ENCODE data around the gene LLPH. TPM values are rescaled to one million over a fixed set of nuclear protein-coding genes. Genes with fewer than 3 reads are reported as not detected.

LLPH gene
- total and polyA plus RNA-seq, 2 donors: 20.3 to 29.2 TPM

DNA sequence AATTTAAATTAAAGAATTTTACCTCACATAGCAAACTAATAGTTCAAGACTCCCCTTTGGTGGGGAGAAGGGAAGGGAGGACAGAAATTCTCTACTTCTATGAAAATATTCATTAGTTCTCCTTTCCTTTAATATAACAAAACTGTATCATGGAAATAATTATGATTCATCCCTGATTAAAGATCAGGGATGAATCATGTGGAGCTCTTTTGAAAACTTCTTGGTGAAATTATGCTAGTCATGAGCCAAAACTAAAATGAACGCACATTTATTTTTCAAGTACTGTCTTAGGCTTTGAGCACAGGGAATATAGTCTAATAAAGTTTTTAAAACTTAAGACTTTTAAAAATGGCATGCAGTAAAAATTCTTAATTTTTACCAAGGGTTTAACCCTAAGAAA lies 22.2 kb upstream of the LLPH start:
- Histone ChIP-seq H3K4me1 (ENCODE audit: control insufficient read depth in 2 of 2, insufficient read depth in 2 of 2, low read length in 2 of 2) (no peaks in the 10 kb centered on the region), H3K27me3 (ENCODE audit: control insufficient read depth in 2 of 2, insufficient read depth in 1 of 2, low read length in 1 of 2) (no peaks in the 10 kb centered on the region), H3K9me3 (ENCODE audit: control insufficient read depth in 2 of 2, insufficient read depth in 1 of 2, low read length in 1 of 2) (no peaks in the 10 kb centered on the region), H3K27ac (ENCODE audit: low read depth in 1 of 2, low read length in 1 of 2) (no peak overlapping the region), H3K36me3 (ENCODE audit: control insufficient read depth in 2 of 2, insufficient read depth in 2 of 2, low read length in 1 of 2) (peaks cover 9 to 17% of the 10 kb centered on the region in 2 donors), H3K4me3 (ENCODE audit: low read length in 2 of 2) (no peak overlapping the region)
- WGBS: 97% methylated on average over 1 of the region's 1 CpG
- DNase-seq (ENCODE audit: low read depth in 6 of 9, low spot score in 9 of 9): no peak

DNA sequence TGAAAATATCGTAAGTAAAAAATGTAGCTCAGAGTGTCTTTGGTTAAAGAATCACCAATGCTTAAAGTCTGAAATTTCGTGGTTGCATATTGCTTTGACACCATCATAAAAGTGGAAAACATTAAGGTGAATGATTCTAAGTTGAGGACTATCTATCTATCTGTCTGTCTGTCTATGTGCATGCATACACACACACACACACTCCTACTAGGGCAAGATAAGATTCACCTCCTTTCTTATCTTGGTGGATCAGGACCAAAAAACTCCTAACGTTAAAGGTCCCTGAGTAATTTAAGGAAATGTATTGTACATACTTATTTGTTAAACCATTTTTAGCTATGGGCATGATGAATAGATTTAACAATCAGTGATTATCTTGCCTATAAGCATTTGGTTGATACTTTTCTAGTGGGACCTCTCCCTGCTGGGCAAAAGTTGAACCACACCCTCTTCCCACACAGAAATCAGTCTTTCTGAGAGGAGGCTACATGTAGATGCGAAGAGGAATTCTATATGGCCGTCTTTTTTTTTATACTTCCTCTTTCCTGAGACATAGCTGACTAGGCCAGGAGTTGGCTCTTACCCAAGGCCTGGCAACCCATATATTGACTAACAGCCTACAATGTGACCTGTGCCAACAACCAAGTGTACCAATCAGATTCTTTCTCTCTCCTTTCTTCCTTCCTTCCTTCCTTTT lies 19.3 kb upstream of the LLPH start:
- Histone ChIP-seq H3K9me3 (ENCODE audit: control insufficient read depth in 2 of 2, insufficient read depth in 1 of 2, low read length in 1 of 2) (no peaks in the 10 kb centered on the region), H3K27ac (ENCODE audit: low read depth in 1 of 2, low read length in 1 of 2) (no peak overlapping the region), H3K4me3 (ENCODE audit: low read length in 2 of 2) (no peak overlapping the region), H3K27me3 (ENCODE audit: control insufficient read depth in 2 of 2, insufficient read depth in 1 of 2, low read length in 1 of 2) (no peaks in the 10 kb centered on the region), H3K36me3 (ENCODE audit: control insufficient read depth in 2 of 2, insufficient read depth in 2 of 2, low read length in 1 of 2) (peaks cover 9 to 21% of the 10 kb centered on the region in 2 donors), H3K4me1 (ENCODE audit: control insufficient read depth in 2 of 2, insufficient read depth in 2 of 2, low read length in 2 of 2) (no peaks in the 10 kb centered on the region)
- WGBS: 89% methylated on average over 5 of the region's 5 CpGs
- DNase-seq (ENCODE audit: low read depth in 6 of 9, low spot score in 9 of 9): no peak

GRCh38 chr12:66144791-66145754 lies 14.5 kb upstream of the LLPH start:
- H3K4me3 ChIP-seq (ENCODE audit: low read length in 2 of 2): no peak overlapping the region
- peaks cover 0 to 1% of the 10 kb centered on the region in 2 donors for H3K9me3 ChIP-seq (ENCODE audit: control insufficient read depth in 2 of 2, insufficient read depth in 1 of 2, low read length in 1 of 2)
- 29% methylated on average over 7 of the region's 7 CpGs for WGBS
- peak in 4 of 9 donors; percentile 10 to 62 (median 26) for DNase-seq (ENCODE audit: low read depth in 6 of 9, low spot score in 9 of 9)
- H3K36me3 ChIP-seq (ENCODE audit: control insufficient read depth in 2 of 2, insufficient read depth in 2 of 2, low read length in 1 of 2): peaks cover 19 to 35% of the 10 kb centered on the region in 2 donors
- H3K4me1 ChIP-seq (ENCODE audit: control insufficient read depth in 2 of 2, insufficient read depth in 2 of 2, low read length in 2 of 2): no peaks in the 10 kb centered on the region
- H3K27ac ChIP-seq (ENCODE audit: low read depth in 1 of 2, low read length in 1 of 2): peak overlapping the region in 1 of 2 donors; percentile 2
- H3K27me3 ChIP-seq (ENCODE audit: control insufficient read depth in 2 of 2, insufficient read depth in 1 of 2, low read length in 1 of 2): no peaks in the 10 kb centered on the region

DNA sequence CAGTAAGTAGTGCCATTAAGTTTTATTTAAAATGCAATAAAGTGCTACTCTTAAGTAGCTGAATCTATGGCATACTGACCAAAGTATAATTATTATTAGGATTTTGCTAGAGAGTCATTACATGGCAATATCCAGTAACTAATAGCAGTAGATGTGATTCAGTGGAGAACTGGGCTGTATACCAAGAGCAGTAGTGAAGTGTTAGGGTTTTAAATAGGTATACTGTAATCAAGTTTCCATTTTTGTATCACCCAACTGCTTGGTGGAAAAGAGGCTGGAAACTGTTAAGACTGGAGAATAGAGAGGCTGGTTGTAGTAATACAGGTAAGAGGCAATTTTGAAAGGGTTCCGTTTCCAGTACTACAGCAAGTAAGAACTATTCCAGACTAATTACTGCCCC lies 13.3 kb upstream of the LLPH start:
- 100% methylated on average over 1 of the region's 1 CpG for WGBS
- H3K27ac ChIP-seq (ENCODE audit: low read depth in 1 of 2, low read length in 1 of 2): no peak overlapping the region
- H3K4me1 ChIP-seq (ENCODE audit: control insufficient read depth in 2 of 2, insufficient read depth in 2 of 2, low read length in 2 of 2): no peaks in the 10 kb centered on the region
- H3K4me3 ChIP-seq (ENCODE audit: low read length in 2 of 2): no peak overlapping the region
- peaks cover 0 to 1% of the 10 kb centered on the region in 2 donors for H3K9me3 ChIP-seq (ENCODE audit: control insufficient read depth in 2 of 2, insufficient read depth in 1 of 2, low read length in 1 of 2)
- DNase-seq (ENCODE audit: low read depth in 6 of 9, low spot score in 9 of 9): no peak
- H3K36me3 ChIP-seq (ENCODE audit: control insufficient read depth in 2 of 2, insufficient read depth in 2 of 2, low read length in 1 of 2): peaks cover 23 to 41% of the 10 kb centered on the region in 2 donors
- no peaks in the 10 kb centered on the region for H3K27me3 ChIP-seq (ENCODE audit: control insufficient read depth in 2 of 2, insufficient read depth in 1 of 2, low read length in 1 of 2)

- Histone ChIP-seq H3K4me3 (ENCODE audit: low read length in 2 of 2) (no peak overlapping the region), H3K36me3 (ENCODE audit: control insufficient read depth in 2 of 2, insufficient read depth in 2 of 2, low read length in 1 of 2) (peaks cover 21 to 43% of the 10 kb centered on the region in 2 donors)
- no peak for DNase-seq (ENCODE audit: low read depth in 6 of 9, low spot score in 9 of 9)
These were observed 12.3 kb upstream of the LLPH start for GRCh38 chr12:66142826-66143225.

GRCh38 chr12:66141299-66141698 lies 10.7 kb upstream of the LLPH start:
- Histone ChIP-seq H3K4me1 (ENCODE audit: control insufficient read depth in 2 of 2, insufficient read depth in 2 of 2, low read length in 2 of 2) (no peaks in the 10 kb centered on the region), H3K27ac (ENCODE audit: low read depth in 1 of 2, low read length in 1 of 2) (no peak overlapping the region), H3K9me3 (ENCODE audit: control insufficient read depth in 2 of 2, insufficient read depth in 1 of 2, low read length in 1 of 2) (peaks cover 0 to 1% of the 10 kb centered on the region in 2 donors), H3K27me3 (ENCODE audit: control insufficient read depth in 2 of 2, insufficient read depth in 1 of 2, low read length in 1 of 2) (no peaks in the 10 kb centered on the region), H3K4me3 (ENCODE audit: low read length in 2 of 2) (no peak overlapping the region), H3K36me3 (ENCODE audit: control insufficient read depth in 2 of 2, insufficient read depth in 2 of 2, low read length in 1 of 2) (peaks cover 28 to 49% of the 10 kb centered on the region in 2 donors)
- 99% methylated on average over 2 of the region's 2 CpGs for WGBS
- DNase-seq (ENCODE audit: low read depth in 6 of 9, low spot score in 9 of 9): no peak

More at GRCh38 chr12:66142826-66143225, 12.3 kb upstream of the LLPH start:
- Histone ChIP-seq H3K4me1 (ENCODE audit: control insufficient read depth in 2 of 2, insufficient read depth in 2 of 2, low read length in 2 of 2) (no peaks in the 10 kb centered on the region), H3K27me3 (ENCODE audit: control insufficient read depth in 2 of 2, insufficient read depth in 1 of 2, low read length in 1 of 2) (no peaks in the 10 kb centered on the region), H3K9me3 (ENCODE audit: control insufficient read depth in 2 of 2, insufficient read depth in 1 of 2, low read length in 1 of 2) (peaks cover 0 to 1% of the 10 kb centered on the region in 2 donors), H3K27ac (ENCODE audit: low read depth in 1 of 2, low read length in 1 of 2) (no peak overlapping the region)

GRCh38 chr12:66140731-66141130 lies 10.2 kb upstream of the LLPH start:
- H3K4me3 ChIP-seq (ENCODE audit: low read length in 2 of 2): no peak overlapping the region
- peak in 1 of 9 donors; percentile 39 for DNase-seq (ENCODE audit: low read depth in 6 of 9, low spot score in 9 of 9)
- peaks cover 28 to 49% of the 10 kb centered on the region in 2 donors for H3K36me3 ChIP-seq (ENCODE audit: control insufficient read depth in 2 of 2, insufficient read depth in 2 of 2, low read length in 1 of 2)

DNA sequence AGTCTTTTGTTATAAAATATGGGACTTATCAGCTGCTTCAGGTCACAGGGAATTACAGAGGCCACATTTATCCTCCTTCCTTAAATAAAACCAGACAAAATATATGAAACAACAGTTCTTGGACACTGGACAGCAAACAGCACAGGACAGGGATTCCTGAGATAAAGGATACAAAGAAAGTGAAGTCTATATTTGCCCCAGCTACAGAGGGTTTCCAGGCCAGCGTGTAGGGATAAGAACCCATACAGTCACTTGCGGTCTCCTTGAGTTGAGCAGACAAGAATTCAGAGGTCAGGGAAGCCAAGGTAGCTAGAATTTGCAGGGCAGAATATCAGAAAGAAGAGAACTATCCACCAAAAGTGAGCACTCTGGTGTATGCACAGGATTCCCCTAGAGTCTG lies 8.8 kb upstream of the LLPH start:
- Histone ChIP-seq H3K27me3 (ENCODE audit: control insufficient read depth in 2 of 2, insufficient read depth in 1 of 2, low read length in 1 of 2) (no peaks in the 10 kb centered on the region), H3K27ac (ENCODE audit: low read depth in 1 of 2, low read length in 1 of 2) (no peak overlapping the region), H3K4me1 (ENCODE audit: control insufficient read depth in 2 of 2, insufficient read depth in 2 of 2, low read length in 2 of 2) (no peaks in the 10 kb centered on the region), H3K9me3 (ENCODE audit: control insufficient read depth in 2 of 2, insufficient read depth in 1 of 2, low read length in 1 of 2) (peaks cover 0 to 1% of the 10 kb centered on the region in 2 donors), H3K36me3 (ENCODE audit: control insufficient read depth in 2 of 2, insufficient read depth in 2 of 2, low read length in 1 of 2) (peaks cover 28 to 49% of the 10 kb centered on the region in 2 donors), H3K4me3 (ENCODE audit: low read length in 2 of 2) (no peak overlapping the region)
- DNase-seq (ENCODE audit: low read depth in 6 of 9, low spot score in 9 of 9): no peak
- 97% methylated on average over 2 of the region's 2 CpGs for WGBS

More at GRCh38 chr12:66140731-66141130, 10.2 kb upstream of the LLPH start:
- H3K4me1 ChIP-seq (ENCODE audit: control insufficient read depth in 2 of 2, insufficient read depth in 2 of 2, low read length in 2 of 2): no peaks in the 10 kb centered on the region
- H3K9me3 ChIP-seq (ENCODE audit: control insufficient read depth in 2 of 2, insufficient read depth in 1 of 2, low read length in 1 of 2): peaks cover 0 to 1% of the 10 kb centered on the region in 2 donors
- H3K27ac ChIP-seq (ENCODE audit: low read depth in 1 of 2, low read length in 1 of 2): no peak overlapping the region
- no peaks in the 10 kb centered on the region for H3K27me3 ChIP-seq (ENCODE audit: control insufficient read depth in 2 of 2, insufficient read depth in 1 of 2, low read length in 1 of 2)

GRCh38 chr12:66137937-66138336 lies 7.4 kb upstream of the LLPH start:
- H3K9me3 ChIP-seq (ENCODE audit: control insufficient read depth in 2 of 2, insufficient read depth in 1 of 2, low read length in 1 of 2): peaks cover 0 to 1% of the 10 kb centered on the region in 2 donors
- no peaks in the 10 kb centered on the region for H3K27me3 ChIP-seq (ENCODE audit: control insufficient read depth in 2 of 2, insufficient read depth in 1 of 2, low read length in 1 of 2)
- H3K36me3 ChIP-seq (ENCODE audit: control insufficient read depth in 2 of 2, insufficient read depth in 2 of 2, low read length in 1 of 2): peaks cover 28 to 41% of the 10 kb centered on the region in 2 donors
- 97% methylated on average over 3 of the region's 3 CpGs for WGBS
- no peak for DNase-seq (ENCODE audit: low read depth in 6 of 9, low spot score in 9 of 9)
- H3K27ac ChIP-seq (ENCODE audit: low read depth in 1 of 2, low read length in 1 of 2): no peak overlapping the region
- no peaks in the 10 kb centered on the region for H3K4me1 ChIP-seq (ENCODE audit: control insufficient read depth in 2 of 2, insufficient read depth in 2 of 2, low read length in 2 of 2)
- H3K4me3 ChIP-seq (ENCODE audit: low read length in 2 of 2): no peak overlapping the region
